Neuronal stem cell (in vitro differentiated cells): ENCODE results near the gene KRT7.

Experiments
- DNase-seq: peaks from one replicate; pipeline ENCODE4 v3.0.0-alpha.2; 2013; ENCODE audit warnings: low spot score
- H2AFZ ChIP-seq: one replicate; pipeline ENCODE4 v1.6.1; 2013; ENCODE audit warnings: mild to moderate bottlenecking, low read length, inconsistent platforms
- H2AK5ac ChIP-seq: 2 replicates; pipeline ENCODE4 v1.6.1; 2013; ENCODE audit warnings: low read depth, mild to moderate bottlenecking, inconsistent platforms, low read length, moderate library complexity, mixed read lengths
- H2BK120ac ChIP-seq: 2 replicates; pipeline ENCODE4 v1.6.1; 2013; ENCODE audit warnings: low read depth, mild to moderate bottlenecking, inconsistent platforms, low read length, moderate library complexity, mixed read lengths
- H2BK12ac ChIP-seq: one replicate; pipeline ENCODE4 v1.6.1; 2013; ENCODE audit warnings: low read length, inconsistent platforms
- H2BK15ac ChIP-seq: 2 replicates; pipeline ENCODE4 v1.6.1; 2013; ENCODE audit warnings: mild to moderate bottlenecking, low read length, inconsistent platforms, mixed read lengths
- H2BK5ac ChIP-seq: one replicate; pipeline ENCODE4 v1.6.1; 2013; ENCODE audit warnings: inconsistent platforms, mild to moderate bottlenecking, low read length, moderate library complexity
- H3K14ac ChIP-seq: one replicate; pipeline ENCODE4 v1.6.1; 2013; ENCODE audit warnings: low read length, inconsistent platforms
- H3K18ac ChIP-seq: 2 replicates; pipeline ENCODE4 v1.6.1; 2013; ENCODE audit warnings: low read length, inconsistent platforms
- H3K23ac ChIP-seq: 2 replicates; pipeline ENCODE4 v1.6.1; 2013; ENCODE audit warnings: low read depth, mild to moderate bottlenecking, mixed read lengths, low read length, inconsistent platforms; ENCODE audit not compliant: poor library complexity
- H3K27ac ChIP-seq: replicated peaks from 3 replicates; pipeline ENCODE4 v1.5.1; 2013; ENCODE audit warnings: low read length, inconsistent platforms
- H3K27me3 ChIP-seq, 3 experiments: 2 replicates each; pipeline ENCODE4 v1.6.1; 2013; ENCODE audit warnings: low read length in 3 of 3, mild to moderate bottlenecking in 2 of 3, inconsistent platforms in 1 of 3, low read depth in 1 of 3, mixed read lengths in 1 of 3, moderate library complexity in 1 of 3; ENCODE audit not compliant: control insufficient read depth in 3 of 3, insufficient read depth in 3 of 3
- H3K36me3 ChIP-seq, 2 donors: replicated peaks in 1 of 2; 2 replicates each; pipeline ENCODE4 v1.6.1; 2013; ENCODE audit warnings: low read length in 2 of 2; ENCODE audit not compliant: control insufficient read depth in 2 of 2, insufficient read depth in 2 of 2
- H3K4ac ChIP-seq: 2 replicates; pipeline ENCODE4 v1.6.1; 2013; ENCODE audit warnings: inconsistent platforms, mild to moderate bottlenecking, low read length, moderate library complexity
- H3K4me1 ChIP-seq, 2 donors: 1 replicate in 1 of 2; 2 replicates in 1 of 2; pipeline ENCODE4 v1.6.1; 2013; ENCODE audit warnings: low read length in 2 of 2, low read depth in 1 of 2; ENCODE audit not compliant: control insufficient read depth in 2 of 2, insufficient read depth in 1 of 2
- H3K4me2 ChIP-seq: one replicate; pipeline ENCODE4 v1.6.1; 2013; ENCODE audit warnings: mild to moderate bottlenecking, low read length, inconsistent platforms; ENCODE audit not compliant: insufficient read depth, poor library complexity, severe bottlenecking
- H3K4me3 ChIP-seq, 2 donors: 2 replicates each; pipeline ENCODE4 v1.5.1; 2013; ENCODE audit warnings: low read length in 2 of 2, mild to moderate bottlenecking in 2 of 2, inconsistent platforms in 1 of 2, moderate library complexity in 1 of 2
- H3K79me1 ChIP-seq: one replicate; pipeline ENCODE4 v1.6.1; 2013; ENCODE audit warnings: low read depth, mild to moderate bottlenecking, inconsistent platforms, low read length, moderate library complexity
- H3K9ac ChIP-seq: one replicate; pipeline ENCODE4 v1.6.1; 2013; ENCODE audit warnings: mild to moderate bottlenecking, low read depth, low read length, inconsistent platforms; ENCODE audit not compliant: poor library complexity
- H3K9me3 ChIP-seq, 2 donors: replicated peaks in 1 of 2; 2 replicates each; pipeline versions ENCODE3 to v1.6.1; 2013; ENCODE audit warnings: low read length in 2 of 2, mild to moderate bottlenecking in 2 of 2, inconsistent platforms in 1 of 2, low read depth in 1 of 2, mixed read lengths in 1 of 2, moderate library complexity in 1 of 2; ENCODE audit not compliant: control insufficient read depth in 2 of 2, insufficient read depth in 1 of 2
- H4K8ac ChIP-seq: one replicate; pipeline ENCODE4 v1.6.1; 2013; ENCODE audit warnings: low read depth, mild to moderate bottlenecking, inconsistent platforms, low read length, moderate library complexity
- H4K91ac ChIP-seq: one replicate; pipeline ENCODE4 v1.6.1; 2013; ENCODE audit warnings: low read length, low read depth, mild to moderate bottlenecking, inconsistent platforms; ENCODE audit not compliant: poor library complexity
- WGBS, 2 donors: extraction: QIAGEN DNeasy Blood & Tissue Kit; methylation state at CpG; one replicate each; pipeline ENCODE4 v1.1.7; 2013; ENCODE audit warnings: missing lambda C conversion rate in 2 of 2, mixed read lengths in 1 of 2; ENCODE audit not compliant: insufficient read length in 2 of 2, insufficient replicate concordance in 1 of 2; ENCODE audit errors: extremely low coverage in 2 of 2; 5-methylcytosine and 5-hydroxymethylcytosine counted together

KRT7 gene

GRCh38 chr12:52224151-52224550 is 8.9 kb upstream of the KRT7 start:
- H3K4me2 ChIP-seq: no peak overlapping the region
- WGBS, 2 donors: no CpG with 5 or more reads among the region's 3 CpGs
- H2AK5ac ChIP-seq: no peak overlapping the region
- no peak overlapping the region for H3K18ac ChIP-seq
- H3K4me1 ChIP-seq: no peaks in the 10 kb centered on the region
- no peak for DNase-seq
- peaks cover 0 to 10% (median 0%) of the 10 kb centered on the region in 3 experiments for H3K27me3 ChIP-seq
- no peak overlapping the region for H3K27ac ChIP-seq
- no peaks in the 10 kb centered on the region for H3K9me3 ChIP-seq
- no peak overlapping the region for H4K8ac ChIP-seq
- H3K36me3 ChIP-seq: no peaks in the 10 kb centered on the region
- no peaks in the 10 kb centered on the region for H3K79me1 ChIP-seq
- H3K9ac ChIP-seq: no peak overlapping the region
- no peak overlapping the region for H3K4me3 ChIP-seq
- H4K91ac ChIP-seq: no peak overlapping the region
- no peak overlapping the region for H2AFZ ChIP-seq
- no peak overlapping the region for H2BK12ac ChIP-seq
- no peak overlapping the region for H2BK5ac ChIP-seq
- no peak overlapping the region for H2BK120ac ChIP-seq
- no peak overlapping the region for H3K23ac ChIP-seq
- no peak overlapping the region for H2BK15ac ChIP-seq
- H3K4ac ChIP-seq: no peak overlapping the region
- H3K14ac ChIP-seq: no peak overlapping the region

GRCh38 chr12:52225752-52226151 is 7.3 kb upstream of the KRT7 start:
- Histone ChIP-seq H3K9ac (no peak overlapping the region), H3K4ac (no peak overlapping the region), H3K79me1 (no peaks in the 10 kb centered on the region), H2BK5ac (no peak overlapping the region), H3K27me3 (peaks cover 0 to 19% (median 0%) of the 10 kb centered on the region in 3 experiments), H2BK12ac (no peak overlapping the region), H4K91ac (no peak overlapping the region), H2AK5ac (no peak overlapping the region), H3K14ac (no peak overlapping the region), H2AFZ (no peak overlapping the region), H3K4me1 (peaks cover 0 to 3% of the 10 kb centered on the region in 2 donors), H2BK15ac (no peak overlapping the region), H4K8ac (no peak overlapping the region), H3K27ac (no peak overlapping the region), H3K4me2 (no peak overlapping the region), H2BK120ac (no peak overlapping the region), H3K36me3 (no peaks in the 10 kb centered on the region), H3K18ac (no peak overlapping the region), H3K4me3 (no peak overlapping the region), H3K9me3 (no peaks in the 10 kb centered on the region), H3K23ac (no peak overlapping the region)
- no CpG with 5 or more reads among the region's 4 CpGs for WGBS, 2 donors
- no peak for DNase-seq

- Histone ChIP-seq H4K91ac (no peak overlapping the region), H2BK120ac (no peak overlapping the region), H3K36me3 (no peaks in the 10 kb centered on the region), H2BK15ac (no peak overlapping the region), H2AK5ac (no peak overlapping the region), H2AFZ (no peak overlapping the region), H2BK12ac (no peak overlapping the region), H3K27me3 (peaks cover 0 to 24% (median 0%) of the 10 kb centered on the region in 3 experiments), H3K4me3 (no peak overlapping the region), H3K4ac (no peak overlapping the region), H2BK5ac (no peak overlapping the region), H3K23ac (no peak overlapping the region), H4K8ac (no peak overlapping the region), H3K27ac (no peak overlapping the region), H3K9ac (no peak overlapping the region), H3K4me1 (peaks cover 0 to 5% of the 10 kb centered on the region in 2 donors), H3K14ac (no peak overlapping the region), H3K4me2 (no peak overlapping the region), H3K79me1 (no peaks in the 10 kb centered on the region), H3K18ac (no peak overlapping the region), H3K9me3 (no peaks in the 10 kb centered on the region)
- WGBS, 2 donors: no CpG with 5 or more reads among the region's 4 CpGs
- DNase-seq: no peak
Measured at GRCh38 chr12:52226446-52226845, 6.6 kb upstream of the KRT7 start.

GRCh38 chr12:52227606-52228166 is 5.4 kb upstream of the KRT7 start:
- Histone ChIP-seq H3K18ac (no peak overlapping the region), H3K9me3 (no peaks in the 10 kb centered on the region), H2BK5ac (no peak overlapping the region), H3K4me1 (peaks cover 0 to 7% of the 10 kb centered on the region in 2 donors), H2AFZ (no peak overlapping the region), H2AK5ac (no peak overlapping the region), H2BK12ac (no peak overlapping the region), H4K8ac (no peak overlapping the region), H3K27ac (no peak overlapping the region), H3K36me3 (no peaks in the 10 kb centered on the region), H3K4me2 (no peak overlapping the region), H3K4ac (no peak overlapping the region), H3K9ac (no peak overlapping the region), H4K91ac (no peak overlapping the region), H3K4me3 (no peak overlapping the region), H3K79me1 (no peaks in the 10 kb centered on the region), H2BK15ac (no peak overlapping the region), H3K14ac (no peak overlapping the region), H2BK120ac (no peak overlapping the region), H3K27me3 (peaks cover 4 to 34% (median 10%) of the 10 kb centered on the region in 3 experiments), H3K23ac (no peak overlapping the region)
- no peak for DNase-seq
- no CpG with 5 or more reads among the region's 5 CpGs for WGBS, 2 donors
